GM23338 (cell line): ENCODE data around the gene RNF217. TPM values are rescaled to one million over a fixed set of nuclear protein-coding genes. Genes with fewer than 3 reads are reported as not detected.

ENCODE experiments used
- ATAC-seq: fragments of 200-7000 bp; cut with Tn5 transposase; 3 replicates; pipeline ENCODE4 v1.9.1; 2020
- DNase-seq: peaks from one replicate; pipeline ENCODE4 v3.0.0-alpha.2; 2015; ENCODE audit warnings: low spot score
- H2AFZ ChIP-seq: fragments of 200-600 bp; sonication (generic); 2 replicates; pipeline ENCODE4 v1.8.0; 2016; ENCODE audit warnings: antibody characterized with exemption, mild to moderate bottlenecking, moderate library complexity
- H3F3A ChIP-seq: fragments of 200-600 bp; sonication (generic); replicated peaks from 2 replicates; pipeline ENCODE4 v1.8.0; 2017; ENCODE audit warnings: antibody characterized with exemption, mixed run types, low read depth
- H3K27ac ChIP-seq: fragments of 200-600 bp; sonication (generic); 2 replicates; pipeline ENCODE4 v1.6.1; 2016; ENCODE audit warnings: low read depth
- H3K27me3 ChIP-seq: fragments of 200-600 bp; sonication (generic); 2 replicates; pipeline ENCODE4 v1.8.0; 2016; ENCODE audit warnings: mild to moderate bottlenecking, mixed run types, moderate library complexity; ENCODE audit not compliant: insufficient read depth
- H3K36me3 ChIP-seq: fragments of 200-600 bp; sonication (generic); 2 replicates; pipeline ENCODE4 v1.8.0; 2016; ENCODE audit warnings: mild to moderate bottlenecking; ENCODE audit not compliant: insufficient read depth
- H3K4me1 ChIP-seq: fragments of 200-600 bp; sonication (generic); 2 replicates; pipeline ENCODE4 v1.8.0; 2016; ENCODE audit warnings: mild to moderate bottlenecking, moderate library complexity; ENCODE audit not compliant: insufficient read depth
- H3K4me2 ChIP-seq: fragments of 200-600 bp; sonication (generic); 2 replicates; pipeline ENCODE4 v1.7.1; 2017; ENCODE audit warnings: mixed run types
- H3K4me3 ChIP-seq: fragments of 200-600 bp; sonication (generic); 2 replicates; pipeline ENCODE4 v1.6.1; 2016; ENCODE audit warnings: mixed run types
- H3K79me2 ChIP-seq: fragments of 200-600 bp; sonication (generic); replicated peaks from 2 replicates; pipeline ENCODE4 v1.8.0; 2017; ENCODE audit warnings: mild to moderate bottlenecking; ENCODE audit not compliant: insufficient read depth
- H3K9me2 ChIP-seq: fragments of 200-600 bp; sonication (generic); 2 replicates; pipeline ENCODE4 v1.8.0; 2017; ENCODE audit not compliant: insufficient read depth
- H4K20me1 ChIP-seq: fragments of 200-600 bp; sonication (generic); replicated peaks from 2 replicates; pipeline ENCODE4 v1.8.0; 2017; ENCODE audit warnings: mild to moderate bottlenecking; ENCODE audit not compliant: insufficient read depth
- H3K27ac Mint-ChIP-seq: 2 replicates; pipeline ENCODE4 v1.8.0; 2020; ENCODE audit warnings: inconsistent platforms, mild to moderate bottlenecking, moderate library complexity, mixed read lengths
- H3K27me3 Mint-ChIP-seq: 3 replicates; pipeline ENCODE4 v1.8.0; 2022; ENCODE audit warnings: low read depth, mild to moderate bottlenecking, moderate library complexity, mixed read lengths, inconsistent platforms; ENCODE audit not compliant: insufficient read depth, poor library complexity
- H3K36me3 Mint-ChIP-seq: 3 replicates; pipeline ENCODE4 v1.8.0; 2021; ENCODE audit warnings: low read depth, mild to moderate bottlenecking, inconsistent platforms, moderate library complexity, mixed read lengths
- H3K4me1 Mint-ChIP-seq: 3 replicates; pipeline ENCODE4 v1.8.0; 2020; ENCODE audit warnings: mild to moderate bottlenecking, inconsistent platforms, mixed read lengths
- H3K4me3 Mint-ChIP-seq: 3 replicates; pipeline ENCODE4 v1.8.0; 2021; ENCODE audit warnings: moderate library complexity, mild to moderate bottlenecking, inconsistent platforms, mixed read lengths
- H3K9me3 Mint-ChIP-seq: 3 replicates; pipeline ENCODE4 v1.8.0; 2020; ENCODE audit warnings: moderate library complexity, mild to moderate bottlenecking, inconsistent platforms, mixed read lengths
- CREB1 ChIP-seq: fragments of 250-450 bp; sonication (Bioruptor Pico); IDR thresholded peaks from 2 replicates; pipeline ENCODE4 v1.5.0; 2020; ENCODE audit warnings: low read depth, mild to moderate bottlenecking, moderate library complexity
- NANOG ChIP-seq: IDR thresholded peaks from 2 replicates; pipeline ENCODE4 v1.6.1; 2016; ENCODE audit warnings: antibody characterized with exemption, borderline replicate concordance
- POLR2AphosphoS5 ChIP-seq: IDR thresholded peaks from 2 replicates; pipeline ENCODE4 v1.6.1; 2016; ENCODE audit warnings: antibody characterized with exemption, low read depth
- STAT1 ChIP-seq: IDR thresholded peaks from one replicate; pipeline ENCODE4 v1.6.1; 2016; ENCODE audit warnings: antibody characterized with exemption; ENCODE audit not compliant: unreplicated experiment
- ZNF331 ChIP-seq: fragments of 250-450 bp; sonication (Bioruptor Pico); IDR thresholded peaks from 2 replicates; pipeline ENCODE4 v1.5.0; 2020; ENCODE audit warnings: low read depth, mild to moderate bottlenecking, moderate library complexity
- polyA plus RNA-seq: library from polyadenylated mRNA; unstranded; fragments of >200 nt; fragmentation: Nextera tagmentation; extraction: Ambion mirVana; gene quantifications from 2 replicates; pipeline ENCODE4 v1.2.1, GENCODE V29; 2016
- total RNA-seq: library from RNA; depleted of rRNA; stranded (reverse); fragments of >200 nt; shearing (Covaris generic); gene quantifications from 2 replicates; pipeline ENCODE4 v1.2.3, GENCODE V29; 2014
- TF ChIP-seq, protein P1 (sequence below): IDR thresholded peaks from one replicate; pipeline ENCODE4 v1.6.1; 2018; ENCODE audit warnings: antibody characterized with exemption; ENCODE audit not compliant: unreplicated experiment
- TF ChIP-seq, protein P2 (sequence below): fragments of 250-450 bp; sonication (Bioruptor Pico); IDR thresholded peaks from 2 replicates; pipeline ENCODE4 v1.5.0; 2020; ENCODE audit warnings: mild to moderate bottlenecking, moderate library complexity
- TF ChIP-seq, protein P3 (sequence below), 2 experiments: fragments of 200-600 bp in 1 of 2; sonication (generic) in 1 of 2; conservative IDR thresholded peaks; 2 replicates each; pipeline versions ENCODE4 v1.5.1 to v1.6.1; 2016 to 2017; ENCODE audit warnings: antibody characterized with exemption in 2 of 2, low read depth in 2 of 2, mild to moderate bottlenecking in 2 of 2, moderate library complexity in 1 of 2
- TF ChIP-seq, protein P4 (sequence below): IDR thresholded peaks from 2 replicates; pipeline ENCODE4 v1.6.1; 2016; ENCODE audit warnings: antibody characterized with exemption

Gene RNF217
- total and polyA plus RNA-seq, 2 experiments from 2014 or later = 1.7 to 6.2 TPM

DNA sequence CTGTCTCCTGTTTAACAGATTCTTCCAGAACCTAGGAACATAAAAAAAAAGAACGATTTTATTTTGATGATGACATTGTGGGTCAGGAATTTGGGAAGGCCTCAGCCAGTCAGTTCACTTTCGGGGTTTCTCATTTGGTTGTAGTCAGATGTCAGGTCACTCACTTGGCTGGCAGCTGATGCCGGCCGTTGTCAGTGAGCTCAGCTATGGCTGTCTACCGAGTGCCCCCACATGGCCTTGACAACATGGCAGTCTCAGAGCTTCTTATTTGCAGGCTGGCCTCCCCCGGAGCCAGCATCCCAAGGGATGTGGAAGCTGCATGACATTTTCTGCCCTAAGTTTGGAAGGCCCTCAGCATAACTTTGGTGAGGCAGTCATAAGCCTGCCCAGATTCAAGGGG lies 11.5 kb downstream of the RNF217 start:
- ATAC-seq (no peak), DNase-seq (no peak)
- H3K79me2 ChIP-seq = no peaks in the 10 kb centered on the region
- Mint-ChIP-seq H3K4me3 (no peak overlapping the region), H3K27me3 (no peaks in the 10 kb centered on the region), H3K4me1 (0 out of 3 replicates have a peak, but pooled peaks cover 4% of the 10 kb centered on the region), H3K27ac (no peak overlapping the region), H3K9me3 (peaks cover 13% of the 10 kb centered on the region), H3K36me3 (peaks cover 14% of the 10 kb centered on the region; the same call in 2 of the 3 replicates)
- 0 out of 2 replicates have a peak, but pooled peaks cover 3% of the 10 kb centered on the region for H4K20me1 ChIP-seq
- H3F3A ChIP-seq = no peaks in the 10 kb centered on the region
- H2AFZ ChIP-seq = no peak overlapping the region
- H3K36me3 ChIP-seq = no peaks in the 10 kb centered on the region
- H3K4me1 ChIP-seq = no peaks in the 10 kb centered on the region
- H3K27me3 ChIP-seq = no peaks in the 10 kb centered on the region
- H3K9me2 ChIP-seq = no peaks in the 10 kb centered on the region; the same call in 1 of the 2 replicates
- H3K4me3 ChIP-seq = no peak overlapping the region
- H3K27ac ChIP-seq = no peak overlapping the region
- TF ChIP-seq STAT1 (no peak), NANOG (no peak), POLR2AphosphoS5 (no peak), CREB1 (CRISPR knock-in tag) (no peak), ZNF331 (no peak)
- TF ChIP-seq, protein P1, sequence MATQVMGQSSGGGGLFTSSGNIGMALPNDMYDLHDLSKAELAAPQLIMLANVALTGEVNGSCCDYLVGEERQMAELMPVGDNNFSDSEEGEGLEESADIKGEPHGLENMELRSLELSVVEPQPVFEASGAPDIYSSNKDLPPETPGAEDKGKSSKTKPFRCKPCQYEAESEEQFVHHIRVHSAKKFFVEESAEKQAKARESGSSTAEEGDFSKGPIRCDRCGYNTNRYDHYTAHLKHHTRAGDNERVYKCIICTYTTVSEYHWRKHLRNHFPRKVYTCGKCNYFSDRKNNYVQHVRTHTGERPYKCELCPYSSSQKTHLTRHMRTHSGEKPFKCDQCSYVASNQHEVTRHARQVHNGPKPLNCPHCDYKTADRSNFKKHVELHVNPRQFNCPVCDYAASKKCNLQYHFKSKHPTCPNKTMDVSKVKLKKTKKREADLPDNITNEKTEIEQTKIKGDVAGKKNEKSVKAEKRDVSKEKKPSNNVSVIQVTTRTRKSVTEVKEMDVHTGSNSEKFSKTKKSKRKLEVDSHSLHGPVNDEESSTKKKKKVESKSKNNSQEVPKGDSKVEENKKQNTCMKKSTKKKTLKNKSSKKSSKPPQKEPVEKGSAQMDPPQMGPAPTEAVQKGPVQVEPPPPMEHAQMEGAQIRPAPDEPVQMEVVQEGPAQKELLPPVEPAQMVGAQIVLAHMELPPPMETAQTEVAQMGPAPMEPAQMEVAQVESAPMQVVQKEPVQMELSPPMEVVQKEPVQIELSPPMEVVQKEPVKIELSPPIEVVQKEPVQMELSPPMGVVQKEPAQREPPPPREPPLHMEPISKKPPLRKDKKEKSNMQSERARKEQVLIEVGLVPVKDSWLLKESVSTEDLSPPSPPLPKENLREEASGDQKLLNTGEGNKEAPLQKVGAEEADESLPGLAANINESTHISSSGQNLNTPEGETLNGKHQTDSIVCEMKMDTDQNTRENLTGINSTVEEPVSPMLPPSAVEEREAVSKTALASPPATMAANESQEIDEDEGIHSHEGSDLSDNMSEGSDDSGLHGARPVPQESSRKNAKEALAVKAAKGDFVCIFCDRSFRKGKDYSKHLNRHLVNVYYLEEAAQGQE = no peak
- TF ChIP-seq, protein P2, sequence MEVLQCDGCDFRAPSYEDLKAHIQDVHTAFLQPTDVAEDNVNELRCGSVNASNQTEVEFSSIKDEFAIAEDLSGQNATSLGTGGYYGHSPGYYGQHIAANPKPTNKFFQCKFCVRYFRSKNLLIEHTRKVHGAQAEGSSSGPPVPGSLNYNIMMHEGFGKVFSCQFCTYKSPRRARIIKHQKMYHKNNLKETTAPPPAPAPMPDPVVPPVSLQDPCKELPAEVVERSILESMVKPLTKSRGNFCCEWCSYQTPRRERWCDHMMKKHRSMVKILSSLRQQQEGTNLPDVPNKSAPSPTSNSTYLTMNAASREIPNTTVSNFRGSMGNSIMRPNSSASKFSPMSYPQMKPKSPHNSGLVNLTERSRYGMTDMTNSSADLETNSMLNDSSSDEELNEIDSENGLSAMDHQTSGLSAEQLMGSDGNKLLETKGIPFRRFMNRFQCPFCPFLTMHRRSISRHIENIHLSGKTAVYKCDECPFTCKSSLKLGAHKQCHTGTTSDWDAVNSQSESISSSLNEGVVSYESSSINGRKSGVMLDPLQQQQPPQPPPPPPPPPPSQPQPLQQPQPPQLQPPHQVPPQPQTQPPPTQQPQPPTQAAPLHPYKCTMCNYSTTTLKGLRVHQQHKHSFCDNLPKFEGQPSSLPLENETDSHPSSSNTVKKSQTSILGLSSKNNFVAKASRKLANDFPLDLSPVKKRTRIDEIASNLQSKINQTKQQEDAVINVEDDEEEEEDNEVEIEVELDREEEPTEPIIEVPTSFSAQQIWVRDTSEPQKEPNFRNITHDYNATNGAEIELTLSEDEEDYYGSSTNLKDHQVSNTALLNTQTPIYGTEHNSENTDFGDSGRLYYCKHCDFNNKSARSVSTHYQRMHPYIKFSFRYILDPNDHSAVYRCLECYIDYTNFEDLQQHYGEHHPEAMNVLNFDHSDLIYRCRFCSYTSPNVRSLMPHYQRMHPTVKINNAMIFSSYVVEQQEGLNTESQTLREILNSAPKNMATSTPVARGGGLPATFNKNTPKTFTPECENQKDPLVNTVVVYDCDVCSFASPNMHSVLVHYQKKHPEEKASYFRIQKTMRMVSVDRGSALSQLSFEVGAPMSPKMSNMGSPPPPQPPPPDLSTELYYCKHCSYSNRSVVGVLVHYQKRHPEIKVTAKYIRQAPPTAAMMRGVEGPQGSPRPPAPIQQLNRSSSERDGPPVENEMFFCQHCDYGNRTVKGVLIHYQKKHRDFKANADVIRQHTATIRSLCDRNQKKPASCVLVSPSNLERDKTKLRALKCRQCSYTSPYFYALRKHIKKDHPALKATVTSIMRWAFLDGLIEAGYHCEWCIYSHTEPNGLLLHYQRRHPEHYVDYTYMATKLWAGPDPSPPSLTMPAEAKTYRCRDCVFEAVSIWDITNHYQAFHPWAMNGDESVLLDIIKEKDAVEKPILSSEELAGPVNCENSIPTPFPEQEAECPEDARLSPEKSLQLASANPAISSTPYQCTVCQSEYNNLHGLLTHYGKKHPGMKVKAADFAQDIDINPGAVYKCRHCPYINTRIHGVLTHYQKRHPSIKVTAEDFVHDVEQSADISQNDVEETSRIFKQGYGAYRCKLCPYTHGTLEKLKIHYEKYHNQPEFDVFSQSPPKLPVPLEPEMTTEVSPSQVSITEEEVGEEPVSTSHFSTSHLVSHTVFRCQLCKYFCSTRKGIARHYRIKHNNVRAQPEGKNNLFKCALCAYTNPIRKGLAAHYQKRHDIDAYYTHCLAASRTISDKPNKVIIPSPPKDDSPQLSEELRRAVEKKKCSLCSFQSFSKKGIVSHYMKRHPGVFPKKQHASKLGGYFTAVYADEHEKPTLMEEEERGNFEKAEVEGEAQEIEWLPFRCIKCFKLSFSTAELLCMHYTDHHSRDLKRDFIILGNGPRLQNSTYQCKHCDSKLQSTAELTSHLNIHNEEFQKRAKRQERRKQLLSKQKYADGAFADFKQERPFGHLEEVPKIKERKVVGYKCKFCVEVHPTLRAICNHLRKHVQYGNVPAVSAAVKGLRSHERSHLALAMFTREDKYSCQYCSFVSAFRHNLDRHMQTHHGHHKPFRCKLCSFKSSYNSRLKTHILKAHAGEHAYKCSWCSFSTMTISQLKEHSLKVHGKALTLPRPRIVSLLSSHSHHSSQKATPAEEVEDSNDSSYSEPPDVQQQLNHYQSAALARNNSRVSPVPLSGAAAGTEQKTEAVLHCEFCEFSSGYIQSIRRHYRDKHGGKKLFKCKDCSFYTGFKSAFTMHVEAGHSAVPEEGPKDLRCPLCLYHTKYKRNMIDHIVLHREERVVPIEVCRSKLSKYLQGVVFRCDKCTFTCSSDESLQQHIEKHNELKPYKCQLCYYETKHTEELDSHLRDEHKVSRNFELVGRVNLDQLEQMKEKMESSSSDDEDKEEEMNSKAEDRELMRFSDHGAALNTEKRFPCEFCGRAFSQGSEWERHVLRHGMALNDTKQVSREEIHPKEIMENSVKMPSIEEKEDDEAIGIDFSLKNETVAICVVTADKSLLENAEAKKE (CRISPR knock-in tag) = no peak
- TF ChIP-seq, protein P3, sequence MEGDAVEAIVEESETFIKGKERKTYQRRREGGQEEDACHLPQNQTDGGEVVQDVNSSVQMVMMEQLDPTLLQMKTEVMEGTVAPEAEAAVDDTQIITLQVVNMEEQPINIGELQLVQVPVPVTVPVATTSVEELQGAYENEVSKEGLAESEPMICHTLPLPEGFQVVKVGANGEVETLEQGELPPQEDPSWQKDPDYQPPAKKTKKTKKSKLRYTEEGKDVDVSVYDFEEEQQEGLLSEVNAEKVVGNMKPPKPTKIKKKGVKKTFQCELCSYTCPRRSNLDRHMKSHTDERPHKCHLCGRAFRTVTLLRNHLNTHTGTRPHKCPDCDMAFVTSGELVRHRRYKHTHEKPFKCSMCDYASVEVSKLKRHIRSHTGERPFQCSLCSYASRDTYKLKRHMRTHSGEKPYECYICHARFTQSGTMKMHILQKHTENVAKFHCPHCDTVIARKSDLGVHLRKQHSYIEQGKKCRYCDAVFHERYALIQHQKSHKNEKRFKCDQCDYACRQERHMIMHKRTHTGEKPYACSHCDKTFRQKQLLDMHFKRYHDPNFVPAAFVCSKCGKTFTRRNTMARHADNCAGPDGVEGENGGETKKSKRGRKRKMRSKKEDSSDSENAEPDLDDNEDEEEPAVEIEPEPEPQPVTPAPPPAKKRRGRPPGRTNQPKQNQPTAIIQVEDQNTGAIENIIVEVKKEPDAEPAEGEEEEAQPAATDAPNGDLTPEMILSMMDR (conservative IDR thresholded peaks at IDR 0.05; ENCODE audit: low read depth in 2 of 2) = no peak
- TF ChIP-seq, protein P4, sequence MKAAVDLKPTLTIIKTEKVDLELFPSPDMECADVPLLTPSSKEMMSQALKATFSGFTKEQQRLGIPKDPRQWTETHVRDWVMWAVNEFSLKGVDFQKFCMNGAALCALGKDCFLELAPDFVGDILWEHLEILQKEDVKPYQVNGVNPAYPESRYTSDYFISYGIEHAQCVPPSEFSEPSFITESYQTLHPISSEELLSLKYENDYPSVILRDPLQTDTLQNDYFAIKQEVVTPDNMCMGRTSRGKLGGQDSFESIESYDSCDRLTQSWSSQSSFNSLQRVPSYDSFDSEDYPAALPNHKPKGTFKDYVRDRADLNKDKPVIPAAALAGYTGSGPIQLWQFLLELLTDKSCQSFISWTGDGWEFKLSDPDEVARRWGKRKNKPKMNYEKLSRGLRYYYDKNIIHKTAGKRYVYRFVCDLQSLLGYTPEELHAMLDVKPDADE = no peak
- no peak overlapping the region for H3K4me2 ChIP-seq
